ENCODE data around the gene THSD7A.

DNA sequence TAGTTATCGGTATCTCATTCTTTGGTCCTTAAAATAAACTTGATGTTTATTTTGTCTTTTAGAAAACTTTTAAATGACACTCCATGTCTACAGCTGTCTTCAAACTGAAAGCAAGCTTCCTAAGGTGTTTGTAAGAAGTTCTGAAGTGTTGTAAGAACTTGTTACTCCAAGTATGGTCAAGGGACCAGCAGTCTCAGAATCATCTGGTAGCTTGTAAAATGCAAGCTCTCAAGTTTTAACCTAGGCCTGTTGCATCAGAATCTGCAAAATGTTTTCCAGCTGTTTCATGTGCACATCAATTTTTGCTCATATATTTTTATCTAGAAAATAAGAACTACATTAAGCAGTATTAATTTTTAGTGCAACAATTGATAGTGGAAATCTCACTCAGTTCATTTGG lies 104.1 kb downstream of the THSD7A start:
- TF ChIP-seq, protein P1, sequence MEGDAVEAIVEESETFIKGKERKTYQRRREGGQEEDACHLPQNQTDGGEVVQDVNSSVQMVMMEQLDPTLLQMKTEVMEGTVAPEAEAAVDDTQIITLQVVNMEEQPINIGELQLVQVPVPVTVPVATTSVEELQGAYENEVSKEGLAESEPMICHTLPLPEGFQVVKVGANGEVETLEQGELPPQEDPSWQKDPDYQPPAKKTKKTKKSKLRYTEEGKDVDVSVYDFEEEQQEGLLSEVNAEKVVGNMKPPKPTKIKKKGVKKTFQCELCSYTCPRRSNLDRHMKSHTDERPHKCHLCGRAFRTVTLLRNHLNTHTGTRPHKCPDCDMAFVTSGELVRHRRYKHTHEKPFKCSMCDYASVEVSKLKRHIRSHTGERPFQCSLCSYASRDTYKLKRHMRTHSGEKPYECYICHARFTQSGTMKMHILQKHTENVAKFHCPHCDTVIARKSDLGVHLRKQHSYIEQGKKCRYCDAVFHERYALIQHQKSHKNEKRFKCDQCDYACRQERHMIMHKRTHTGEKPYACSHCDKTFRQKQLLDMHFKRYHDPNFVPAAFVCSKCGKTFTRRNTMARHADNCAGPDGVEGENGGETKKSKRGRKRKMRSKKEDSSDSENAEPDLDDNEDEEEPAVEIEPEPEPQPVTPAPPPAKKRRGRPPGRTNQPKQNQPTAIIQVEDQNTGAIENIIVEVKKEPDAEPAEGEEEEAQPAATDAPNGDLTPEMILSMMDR (IDR thresholded peaks at IDR 0.05; ENCODE audit: poor library complexity): no peak
- no peak for TF ChIP-seq EZH2 (IDR thresholded peaks at IDR 0.05; ENCODE audit: borderline replicate concordance)

Measured in hepatocyte (in vitro differentiated cells).